ENCODE data around the gene B3GAT3.

DNA sequence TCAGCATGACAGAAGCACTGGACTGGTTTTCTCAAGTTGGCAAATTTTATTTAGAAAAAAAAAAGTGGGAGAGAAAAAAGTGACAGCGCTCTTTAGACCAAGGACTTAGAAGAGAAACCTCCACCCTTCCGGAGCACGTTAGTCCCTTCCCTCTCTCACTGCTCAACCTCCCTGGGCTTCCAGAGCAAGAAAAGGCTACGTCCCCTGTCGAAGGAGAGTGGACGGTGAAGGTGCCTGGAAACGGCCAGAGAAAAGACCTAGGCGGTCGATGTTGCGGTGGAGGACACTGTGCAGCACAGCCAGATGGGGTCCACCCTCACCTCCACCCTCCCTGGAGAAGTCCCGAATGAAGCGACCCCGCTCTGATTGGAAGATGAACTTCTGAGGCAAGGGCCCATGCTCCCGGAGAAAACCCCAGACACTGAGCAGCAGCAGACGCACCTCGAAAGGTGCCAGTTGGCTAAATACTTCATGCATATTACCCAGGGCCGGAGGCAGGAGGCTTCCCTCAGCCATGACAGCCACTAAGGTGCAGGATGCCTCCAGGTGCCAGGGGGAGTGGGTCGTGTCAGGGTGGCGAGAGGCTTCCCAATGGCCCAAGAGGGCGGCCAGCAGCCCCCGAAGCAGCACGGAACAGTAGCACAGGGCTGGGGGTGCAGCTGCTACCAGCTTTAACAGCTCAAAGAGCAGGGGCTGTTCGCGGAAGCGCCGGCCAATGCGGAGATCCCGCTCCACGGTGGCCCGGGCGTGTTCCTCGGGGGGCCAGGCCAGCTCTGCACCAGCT is 25.2 kb upstream of the B3GAT3 start:
- TF ChIP-seq POLR2A (IDR thresholded peaks at IDR 0.05): no peak
- TF ChIP-seq, protein P1, sequence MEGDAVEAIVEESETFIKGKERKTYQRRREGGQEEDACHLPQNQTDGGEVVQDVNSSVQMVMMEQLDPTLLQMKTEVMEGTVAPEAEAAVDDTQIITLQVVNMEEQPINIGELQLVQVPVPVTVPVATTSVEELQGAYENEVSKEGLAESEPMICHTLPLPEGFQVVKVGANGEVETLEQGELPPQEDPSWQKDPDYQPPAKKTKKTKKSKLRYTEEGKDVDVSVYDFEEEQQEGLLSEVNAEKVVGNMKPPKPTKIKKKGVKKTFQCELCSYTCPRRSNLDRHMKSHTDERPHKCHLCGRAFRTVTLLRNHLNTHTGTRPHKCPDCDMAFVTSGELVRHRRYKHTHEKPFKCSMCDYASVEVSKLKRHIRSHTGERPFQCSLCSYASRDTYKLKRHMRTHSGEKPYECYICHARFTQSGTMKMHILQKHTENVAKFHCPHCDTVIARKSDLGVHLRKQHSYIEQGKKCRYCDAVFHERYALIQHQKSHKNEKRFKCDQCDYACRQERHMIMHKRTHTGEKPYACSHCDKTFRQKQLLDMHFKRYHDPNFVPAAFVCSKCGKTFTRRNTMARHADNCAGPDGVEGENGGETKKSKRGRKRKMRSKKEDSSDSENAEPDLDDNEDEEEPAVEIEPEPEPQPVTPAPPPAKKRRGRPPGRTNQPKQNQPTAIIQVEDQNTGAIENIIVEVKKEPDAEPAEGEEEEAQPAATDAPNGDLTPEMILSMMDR (IDR thresholded peaks at IDR 0.05): no peak
